ENCODE measurements around the gene DNAJC12. TPM values are rescaled to one million over a fixed set of nuclear protein-coding genes. Genes with fewer than 3 reads are reported as not detected.

Gene DNAJC12
- polyA plus RNA-seq, 2 of the 4 experiments (the other 2 are of a cell fraction), result 19.1 to 80.0 TPM

DNA sequence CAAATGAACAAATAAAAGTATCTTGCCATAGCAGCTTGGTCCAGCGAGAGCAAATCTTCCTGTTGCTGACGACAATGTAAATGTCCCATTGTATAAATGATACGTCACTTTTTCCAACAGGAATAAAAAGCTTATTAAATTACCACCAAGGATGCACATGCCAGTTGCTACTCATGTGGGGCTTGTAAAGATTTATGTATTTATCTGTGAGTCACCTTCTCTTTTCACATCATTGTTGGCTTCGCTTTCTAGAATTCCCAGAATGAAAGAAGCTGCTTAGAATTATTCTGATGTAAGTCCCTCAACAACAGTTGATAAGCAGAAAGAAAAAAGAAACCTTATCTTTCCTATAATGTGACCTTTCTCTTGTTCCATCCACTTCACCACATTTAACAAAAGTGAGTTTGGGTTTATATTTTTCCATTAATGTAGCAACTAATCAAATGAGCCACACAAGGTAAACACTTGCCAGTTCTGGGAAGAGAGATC is 22.4 kb downstream of the DNAJC12 start (continued):
- TF ChIP-seq, protein P1, sequence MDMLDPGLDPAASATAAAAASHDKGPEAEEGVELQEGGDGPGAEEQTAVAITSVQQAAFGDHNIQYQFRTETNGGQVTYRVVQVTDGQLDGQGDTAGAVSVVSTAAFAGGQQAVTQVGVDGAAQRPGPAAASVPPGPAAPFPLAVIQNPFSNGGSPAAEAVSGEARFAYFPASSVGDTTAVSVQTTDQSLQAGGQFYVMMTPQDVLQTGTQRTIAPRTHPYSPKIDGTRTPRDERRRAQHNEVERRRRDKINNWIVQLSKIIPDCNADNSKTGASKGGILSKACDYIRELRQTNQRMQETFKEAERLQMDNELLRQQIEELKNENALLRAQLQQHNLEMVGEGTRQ (IDR thresholded peaks at IDR 0.05), result no peak
- TF ChIP-seq EHMT2 (IDR thresholded peaks at IDR 0.05; ENCODE audit: low read depth) (no peak), MYC (IDR thresholded peaks at IDR 0.05; ENCODE audit: borderline replicate concordance, low read length) (no peak), RCOR1 (IDR thresholded peaks at IDR 0.05; ENCODE audit: low read depth, low read length) (no peak), KDM5A (IDR thresholded peaks at IDR 0.05) (no peak), KDM1A (IDR thresholded peaks at IDR 0.05; ENCODE audit: low read depth) (no peak), NR3C1 (IDR thresholded peaks at IDR 0.05) (no peak), JUNB (IDR thresholded peaks at IDR 0.05) (peak; percentile 98), HOXB5 (CRISPR knock-in tag; IDR thresholded peaks at IDR 0.05) (peak; percentile 70; the same call in 1 of the 2 replicates), EP300 (IDR thresholded peaks at IDR 0.05) (peak; percentile 92 to 94; a peak in 4 of 5 replicates), HOXA7 (CRISPR knock-in tag; IDR thresholded peaks at IDR 0.05) (no peak), RAD21 (conservative IDR thresholded peaks at IDR 0.05 in 1 of 2, IDR thresholded peaks at IDR 0.05 in 1 of 2) (peak in 1 of 2 experiments; percentile 49; a peak in 1 of 5 replicates), FOSB (CRISPR knock-in tag; IDR thresholded peaks at IDR 0.05) (no peak), RFX5 (IDR thresholded peaks at IDR 0.05) (no peak; the same call in 1 of the 2 replicates), JUN (IDR thresholded peaks at IDR 0.05) (peak; percentile 90 to 98), EHF (CRISPR knock-in tag; IDR thresholded peaks at IDR 0.05) (no peak), ZSCAN20 (CRISPR knock-in tag; IDR thresholded peaks at IDR 0.05) (peak; percentile 18; the same call in 1 of the 2 replicates), RNF2 (IDR thresholded peaks at IDR 0.05; ENCODE audit: borderline replicate concordance, low read depth) (no peak)
- TF ChIP-seq, protein P2, sequence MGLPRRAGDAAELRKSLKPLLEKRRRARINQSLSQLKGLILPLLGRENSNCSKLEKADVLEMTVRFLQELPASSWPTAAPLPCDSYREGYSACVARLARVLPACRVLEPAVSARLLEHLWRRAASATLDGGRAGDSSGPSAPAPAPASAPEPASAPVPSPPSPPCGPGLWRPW (IDR thresholded peaks at IDR 0.05), result peak; percentile 43; the same call in 1 of the 2 replicates
- TF ChIP-seq, protein P3, sequence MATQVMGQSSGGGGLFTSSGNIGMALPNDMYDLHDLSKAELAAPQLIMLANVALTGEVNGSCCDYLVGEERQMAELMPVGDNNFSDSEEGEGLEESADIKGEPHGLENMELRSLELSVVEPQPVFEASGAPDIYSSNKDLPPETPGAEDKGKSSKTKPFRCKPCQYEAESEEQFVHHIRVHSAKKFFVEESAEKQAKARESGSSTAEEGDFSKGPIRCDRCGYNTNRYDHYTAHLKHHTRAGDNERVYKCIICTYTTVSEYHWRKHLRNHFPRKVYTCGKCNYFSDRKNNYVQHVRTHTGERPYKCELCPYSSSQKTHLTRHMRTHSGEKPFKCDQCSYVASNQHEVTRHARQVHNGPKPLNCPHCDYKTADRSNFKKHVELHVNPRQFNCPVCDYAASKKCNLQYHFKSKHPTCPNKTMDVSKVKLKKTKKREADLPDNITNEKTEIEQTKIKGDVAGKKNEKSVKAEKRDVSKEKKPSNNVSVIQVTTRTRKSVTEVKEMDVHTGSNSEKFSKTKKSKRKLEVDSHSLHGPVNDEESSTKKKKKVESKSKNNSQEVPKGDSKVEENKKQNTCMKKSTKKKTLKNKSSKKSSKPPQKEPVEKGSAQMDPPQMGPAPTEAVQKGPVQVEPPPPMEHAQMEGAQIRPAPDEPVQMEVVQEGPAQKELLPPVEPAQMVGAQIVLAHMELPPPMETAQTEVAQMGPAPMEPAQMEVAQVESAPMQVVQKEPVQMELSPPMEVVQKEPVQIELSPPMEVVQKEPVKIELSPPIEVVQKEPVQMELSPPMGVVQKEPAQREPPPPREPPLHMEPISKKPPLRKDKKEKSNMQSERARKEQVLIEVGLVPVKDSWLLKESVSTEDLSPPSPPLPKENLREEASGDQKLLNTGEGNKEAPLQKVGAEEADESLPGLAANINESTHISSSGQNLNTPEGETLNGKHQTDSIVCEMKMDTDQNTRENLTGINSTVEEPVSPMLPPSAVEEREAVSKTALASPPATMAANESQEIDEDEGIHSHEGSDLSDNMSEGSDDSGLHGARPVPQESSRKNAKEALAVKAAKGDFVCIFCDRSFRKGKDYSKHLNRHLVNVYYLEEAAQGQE (IDR thresholded peaks at IDR 0.05), result no peak
- TF ChIP-seq, protein P4, sequence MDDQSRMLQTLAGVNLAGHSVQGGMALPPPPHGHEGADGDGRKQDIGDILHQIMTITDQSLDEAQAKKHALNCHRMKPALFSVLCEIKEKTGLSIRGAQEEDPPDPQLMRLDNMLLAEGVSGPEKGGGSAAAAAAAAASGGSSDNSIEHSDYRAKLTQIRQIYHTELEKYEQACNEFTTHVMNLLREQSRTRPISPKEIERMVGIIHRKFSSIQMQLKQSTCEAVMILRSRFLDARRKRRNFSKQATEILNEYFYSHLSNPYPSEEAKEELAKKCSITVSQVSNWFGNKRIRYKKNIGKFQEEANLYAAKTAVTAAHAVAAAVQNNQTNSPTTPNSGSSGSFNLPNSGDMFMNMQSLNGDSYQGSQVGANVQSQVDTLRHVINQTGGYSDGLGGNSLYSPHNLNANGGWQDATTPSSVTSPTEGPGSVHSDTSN (IDR thresholded peaks at IDR 0.05), result peak; percentile 77

DNA sequence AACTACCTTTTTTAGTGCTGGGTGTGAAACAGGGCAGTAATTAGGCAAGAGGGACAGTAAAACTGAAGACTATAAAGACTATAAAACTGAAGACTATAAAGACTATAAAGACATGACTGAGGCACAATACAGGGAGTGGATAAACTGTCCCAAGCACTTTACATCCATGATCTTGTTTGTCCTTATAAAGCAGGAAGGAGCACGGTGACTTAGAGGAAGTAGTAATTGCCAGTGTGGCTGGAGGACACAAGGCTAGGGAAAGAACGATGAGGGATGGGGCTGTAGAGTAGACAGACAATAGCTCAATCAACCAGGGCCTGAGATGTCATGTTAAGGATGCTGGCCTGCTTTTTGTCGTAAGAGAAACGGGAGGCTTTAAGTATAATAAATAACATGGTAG is 26.0 kb downstream of the DNAJC12 start:
- ATAC-seq (no peak), DNase-seq (ENCODE audit: low read depth in 1 of 2, low spot score in 1 of 2) (no peak), FAIRE-seq (no peak)
- H3K27ac ChIP-seq, result peak overlapping the region; percentile 33 to 55; a peak in 5 of 6 replicates
- H3K9me3 ChIP-seq, result no peaks in the 10 kb centered on the region
- H3K4me1 ChIP-seq, result peaks cover 27% of the 10 kb centered on the region
- POLR2A ChIA-PET, result no interaction called here
- 90% methylated on average over 4 of the region's 4 CpGs for WGBS (ENCODE audit: missing lambda C conversion rate)
- no peak overlapping the region for H3K4me2 ChIP-seq
- no peak for TF ChIP-seq RFX5 (IDR thresholded peaks at IDR 0.05)
- TF ChIP-seq RAD21 (conservative IDR thresholded peaks at IDR 0.05 in 1 of 2, IDR thresholded peaks at IDR 0.05 in 1 of 2), result no peak
- TF ChIP-seq POLR2AphosphoS2 (conservative IDR thresholded peaks at IDR 0.05; ENCODE audit: low read length), result no peak
- no peak for TF ChIP-seq FOSB (CRISPR knock-in tag; IDR thresholded peaks at IDR 0.05)
- no peak for TF ChIP-seq GATA3 (IDR thresholded peaks at IDR 0.05; ENCODE audit: borderline replicate concordance)
- no peak for TF ChIP-seq HEYL (CRISPR knock-in tag; IDR thresholded peaks at IDR 0.05)
- TF ChIP-seq CHD2 (IDR thresholded peaks at IDR 0.05; ENCODE audit: low read length, partially characterized antibody), result no peak
- no peak for TF ChIP-seq KDM1A (IDR thresholded peaks at IDR 0.05; ENCODE audit: low read depth)
- TF ChIP-seq HOXA7 (CRISPR knock-in tag; IDR thresholded peaks at IDR 0.05), result no peak
- TF ChIP-seq EHMT2 (IDR thresholded peaks at IDR 0.05; ENCODE audit: low read depth), result no peak
- TF ChIP-seq, protein P5, sequence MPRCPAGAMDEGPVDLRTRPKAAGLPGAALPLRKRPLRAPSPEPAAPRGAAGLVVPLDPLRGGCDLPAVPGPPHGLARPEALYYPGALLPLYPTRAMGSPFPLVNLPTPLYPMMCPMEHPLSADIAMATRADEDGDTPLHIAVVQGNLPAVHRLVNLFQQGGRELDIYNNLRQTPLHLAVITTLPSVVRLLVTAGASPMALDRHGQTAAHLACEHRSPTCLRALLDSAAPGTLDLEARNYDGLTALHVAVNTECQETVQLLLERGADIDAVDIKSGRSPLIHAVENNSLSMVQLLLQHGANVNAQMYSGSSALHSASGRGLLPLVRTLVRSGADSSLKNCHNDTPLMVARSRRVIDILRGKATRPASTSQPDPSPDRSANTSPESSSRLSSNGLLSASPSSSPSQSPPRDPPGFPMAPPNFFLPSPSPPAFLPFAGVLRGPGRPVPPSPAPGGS (IDR thresholded peaks at IDR 0.05), result no peak
- TF ChIP-seq MYC (IDR thresholded peaks at IDR 0.05; ENCODE audit: borderline replicate concordance, low read length), result no peak
- H3K4me3 ChIP-seq, result no peak overlapping the region
- CTCF ChIA-PET, result interaction anchor here (1.0 to 3.2 kb wide), 2 partner anchors 24 to 33 kb away, joined by 3 to 21 read pairs; no protein-coding TSS in a partner anchor

Measured in A549 (cell line).